Erythroblast (primary cell): ENCODE measurements around the gene NDE1.

ENCODE experiments used
- GATA1 ChIP-seq: IDR thresholded peaks from 2 replicates; pipeline ENCODE4 v1.6.1; 2011; ENCODE audit warnings: low read depth, mild to moderate bottlenecking, control low read depth, low read length, moderate library complexity
- POLR2A ChIP-seq: IDR thresholded peaks from 2 replicates; pipeline ENCODE4 v1.6.1; 2011; ENCODE audit warnings: mild to moderate bottlenecking, low read length

DNA sequence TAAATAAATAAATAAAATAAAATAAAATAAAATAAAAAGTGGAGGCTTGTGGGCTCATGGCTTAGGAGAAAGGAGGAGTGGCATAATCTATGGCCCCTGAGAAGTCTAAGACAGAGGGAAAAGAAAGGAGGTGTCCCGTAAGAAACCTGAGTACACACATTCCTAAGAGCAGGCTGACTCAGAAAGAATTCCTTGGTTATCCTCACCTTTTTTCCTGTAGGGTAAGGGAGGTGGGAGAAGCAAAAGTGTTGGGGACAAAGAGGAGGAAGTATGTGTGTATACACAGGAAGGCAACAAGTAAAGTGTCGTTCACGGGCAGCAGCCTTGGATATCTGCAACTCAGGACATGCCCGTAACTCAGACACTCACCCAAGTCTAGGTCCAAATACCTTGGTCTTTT, 36.4 kb upstream of the NDE1 start:
- no peak for TF ChIP-seq POLR2A
- TF ChIP-seq GATA1: no peak
